GM18517 (cell line): ENCODE results near the gene FIBP.
"Not testable (repeated sequence)": the region's sequence is repeated elsewhere in the genome, so short reads cannot be mapped to it uniquely, and the experiment has no call there.

Source experiments
- ATAC-seq: cut with Tn5 transposase; IDR thresholded peaks from one replicate; pipeline ENCODE4 v1.9.1; 2021; ENCODE audit warnings: mild to moderate bottlenecking, moderate library complexity; ENCODE audit not compliant: unreplicated experiment

The FIBP gene

GRCh38 chr11:65849366-65849765 is 38.9 kb downstream of the FIBP start:
- no peak for ATAC-seq

- ATAC-seq, result not testable (repeated sequence)
Measured at GRCh38 chr11:65848693-65849092, 39.6 kb downstream of the FIBP start.

- ATAC-seq, result no peak
Measured at GRCh38 chr11:65847746-65848145, 40.5 kb downstream of the FIBP start.

GRCh38 chr11:65844231-65844872 is 43.9 kb downstream of the FIBP start:
- no peak for ATAC-seq

- no peak for ATAC-seq
Measured at GRCh38 chr11:65843811-65844210, 44.5 kb downstream of the FIBP start.

GRCh38 chr11:65842144-65842543 is 46.1 kb downstream of the FIBP start:
- ATAC-seq, result no peak

- no peak for ATAC-seq
Measured at GRCh38 chr11:65834202-65834601, 54.1 kb downstream of the FIBP start.
